ENCODE data around the gene ZNF432. TPM values are rescaled to one million over a fixed set of nuclear protein-coding genes. Genes with fewer than 3 reads are reported as not detected.
"Not testable (repeated sequence)": the region's sequence is repeated elsewhere in the genome, so short reads cannot be mapped to it uniquely, and the experiment has no call there.

The ZNF432 gene
- total RNA-seq, 4 donors from 2014 or later: 8.2 to 20.7 (median 11.2) TPM

DNA sequence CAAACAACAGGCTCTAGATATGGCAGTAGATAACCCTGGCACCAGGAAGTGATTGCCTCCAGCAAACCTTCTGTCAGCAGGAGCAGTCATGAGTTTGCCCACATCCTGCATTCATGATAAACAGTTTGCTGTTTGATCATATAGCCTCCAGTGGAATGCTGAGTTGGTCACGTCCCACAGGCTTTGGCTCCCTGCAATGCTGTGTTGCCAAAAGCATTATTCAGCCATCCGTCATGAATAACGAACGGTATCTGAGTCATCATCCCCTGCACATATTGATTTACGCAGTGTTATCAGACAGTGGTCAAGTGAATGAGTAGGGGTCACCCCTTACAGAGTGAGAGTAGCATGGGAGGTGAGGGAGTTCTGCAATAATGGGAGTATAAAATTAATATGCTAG, 21.9 kb upstream of the ZNF432 start:
- intact Hi-C loops (cut with DNase I; ENCODE audit: low total_unique reads): no loop called here
- no peak for DNase-seq (ENCODE audit: low spot score in 2 of 2)
- 96 to 97% methylated on average over 5 of the region's 5 CpGs for WGBS, 2 donors
- H3K4me3 ChIP-seq (ENCODE audit: low read depth, poor library complexity, severe bottlenecking): no peak overlapping the region
- TF ChIP-seq, protein P1, sequence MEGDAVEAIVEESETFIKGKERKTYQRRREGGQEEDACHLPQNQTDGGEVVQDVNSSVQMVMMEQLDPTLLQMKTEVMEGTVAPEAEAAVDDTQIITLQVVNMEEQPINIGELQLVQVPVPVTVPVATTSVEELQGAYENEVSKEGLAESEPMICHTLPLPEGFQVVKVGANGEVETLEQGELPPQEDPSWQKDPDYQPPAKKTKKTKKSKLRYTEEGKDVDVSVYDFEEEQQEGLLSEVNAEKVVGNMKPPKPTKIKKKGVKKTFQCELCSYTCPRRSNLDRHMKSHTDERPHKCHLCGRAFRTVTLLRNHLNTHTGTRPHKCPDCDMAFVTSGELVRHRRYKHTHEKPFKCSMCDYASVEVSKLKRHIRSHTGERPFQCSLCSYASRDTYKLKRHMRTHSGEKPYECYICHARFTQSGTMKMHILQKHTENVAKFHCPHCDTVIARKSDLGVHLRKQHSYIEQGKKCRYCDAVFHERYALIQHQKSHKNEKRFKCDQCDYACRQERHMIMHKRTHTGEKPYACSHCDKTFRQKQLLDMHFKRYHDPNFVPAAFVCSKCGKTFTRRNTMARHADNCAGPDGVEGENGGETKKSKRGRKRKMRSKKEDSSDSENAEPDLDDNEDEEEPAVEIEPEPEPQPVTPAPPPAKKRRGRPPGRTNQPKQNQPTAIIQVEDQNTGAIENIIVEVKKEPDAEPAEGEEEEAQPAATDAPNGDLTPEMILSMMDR (IDR thresholded peaks at IDR 0.05): no peak
- TF ChIP-seq POLR2A (IDR thresholded peaks at IDR 0.05): no peak

DNA sequence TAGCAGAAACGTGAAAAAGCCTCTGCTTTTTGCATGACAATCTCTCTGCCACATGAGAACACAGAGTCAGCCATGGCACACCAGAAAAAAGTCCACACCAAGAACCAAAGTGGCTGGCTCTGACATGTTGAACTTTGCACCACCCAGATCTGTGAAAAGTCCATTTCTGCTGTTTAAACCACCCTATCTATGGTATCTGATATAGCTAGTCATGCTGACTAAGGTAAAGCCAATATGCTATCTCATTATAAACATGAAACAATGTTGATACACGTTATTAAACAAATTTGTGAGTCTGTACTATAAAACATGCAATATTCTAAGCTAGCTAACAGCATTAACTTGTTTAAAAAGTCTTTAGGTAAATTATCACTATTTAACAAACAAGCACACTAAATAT, 21.0 kb upstream of the ZNF432 start:
- TF ChIP-seq, protein P1 (IDR thresholded peaks at IDR 0.05): no peak
- no peak for TF ChIP-seq POLR2A (IDR thresholded peaks at IDR 0.05)
- WGBS, 2 donors: 94% methylated on average over 2 of the region's 2 CpGs
- DNase-seq (ENCODE audit: low spot score in 2 of 2): no peak
- intact Hi-C loops (cut with DNase I; ENCODE audit: low total_unique reads): no loop called here
- no peak overlapping the region for H3K4me3 ChIP-seq (ENCODE audit: low read depth, poor library complexity, severe bottlenecking)

DNA sequence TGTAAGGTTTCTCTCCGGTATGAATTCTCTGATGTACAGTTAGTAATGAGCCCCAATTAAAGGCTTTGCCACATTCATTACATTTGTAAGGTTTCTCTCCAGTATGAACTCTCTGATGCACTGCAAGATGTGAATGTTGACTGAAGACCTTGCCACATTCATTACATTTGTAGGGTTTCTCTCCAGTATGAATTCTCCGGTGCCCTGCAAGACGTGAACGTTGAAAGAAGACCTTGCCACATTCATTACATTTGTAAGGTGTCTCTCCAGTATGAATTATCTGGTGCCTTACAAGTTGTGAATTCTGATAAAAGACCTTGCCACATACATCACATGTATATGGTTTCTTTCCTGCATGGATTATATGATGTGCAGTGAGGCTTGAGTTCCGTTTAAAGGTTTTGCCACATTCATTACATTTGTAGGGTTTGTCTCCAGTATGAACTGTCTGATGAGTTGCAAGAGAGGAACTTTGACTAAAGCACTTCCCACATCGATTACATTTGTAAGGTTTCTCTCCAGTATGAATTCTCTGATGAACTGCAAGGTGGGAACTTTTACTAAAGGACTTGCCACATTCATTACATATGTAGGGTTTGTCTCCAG, 17.7 kb upstream of the ZNF432 start:
- WGBS, 2 donors: 93% methylated on average over 6 of the region's 6 CpGs
- intact Hi-C loops (cut with DNase I; ENCODE audit: low total_unique reads): no loop called here
- no peak overlapping the region for H3K4me3 ChIP-seq (ENCODE audit: low read depth, poor library complexity, severe bottlenecking)
- no peak for DNase-seq (ENCODE audit: low spot score in 2 of 2)
- TF ChIP-seq POLR2A (IDR thresholded peaks at IDR 0.05): no peak
- TF ChIP-seq, protein P1 (IDR thresholded peaks at IDR 0.05): no peak

DNA sequence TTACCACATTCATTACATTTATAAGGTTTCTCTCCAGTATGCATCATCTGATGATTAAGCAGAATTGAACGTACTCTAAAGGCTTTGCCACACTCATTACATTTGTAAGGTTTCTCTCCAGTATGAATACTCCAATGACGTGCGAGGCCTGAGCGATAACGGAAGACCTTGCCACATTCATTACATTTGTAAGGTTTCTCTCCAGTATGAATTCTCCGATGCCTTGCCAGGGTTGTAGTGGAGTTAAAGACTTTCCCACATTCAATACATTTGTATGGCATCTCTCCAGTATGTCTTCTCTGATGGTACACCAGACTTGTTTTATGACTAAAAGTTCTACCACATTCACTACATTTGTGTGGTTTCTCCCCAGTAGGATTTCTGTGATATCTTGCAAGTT, 16.8 kb upstream of the ZNF432 start:
- WGBS, 2 donors: 97 to 99% methylated on average over 6 of the region's 6 CpGs
- TF ChIP-seq POLR2A (IDR thresholded peaks at IDR 0.05): no peak
- TF ChIP-seq, protein P1 (IDR thresholded peaks at IDR 0.05): no peak
- H3K4me3 ChIP-seq (ENCODE audit: low read depth, poor library complexity, severe bottlenecking): no peak overlapping the region
- DNase-seq (ENCODE audit: low spot score in 2 of 2): no peak
- intact Hi-C loops (cut with DNase I; ENCODE audit: low total_unique reads): no loop called here

DNA sequence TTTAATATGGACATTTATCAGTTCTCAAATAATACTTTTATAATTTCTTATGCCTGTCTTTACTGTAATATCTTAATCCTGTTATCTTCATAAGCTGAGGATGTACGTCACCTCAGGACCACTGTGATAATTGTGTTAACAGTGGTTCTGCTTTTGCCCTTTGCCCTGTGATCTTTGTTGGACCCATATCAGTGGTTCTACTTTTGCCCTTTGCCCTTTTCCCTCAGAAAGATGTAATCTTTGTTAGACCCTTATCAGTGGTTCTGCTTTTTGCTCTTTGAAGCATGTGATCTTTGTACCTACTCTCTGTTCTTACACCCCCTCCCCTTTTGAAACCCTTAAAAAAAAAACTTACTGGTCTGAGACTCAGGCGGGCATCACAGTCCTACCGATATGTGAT, 7.8 kb upstream of the ZNF432 start:
- 93 to 96% methylated on average over 3 of the region's 3 CpGs for WGBS, 2 donors
- not testable (repeated sequence) for DNase-seq (ENCODE audit: low spot score in 2 of 2); H3K4me3 ChIP-seq (ENCODE audit: low read depth, poor library complexity, severe bottlenecking)
- intact Hi-C loops (cut with DNase I; ENCODE audit: low total_unique reads): loop anchor here (2.0 kb wide), 1 partner anchor 20 kb away; no protein-coding TSS in a partner anchor

DNA sequence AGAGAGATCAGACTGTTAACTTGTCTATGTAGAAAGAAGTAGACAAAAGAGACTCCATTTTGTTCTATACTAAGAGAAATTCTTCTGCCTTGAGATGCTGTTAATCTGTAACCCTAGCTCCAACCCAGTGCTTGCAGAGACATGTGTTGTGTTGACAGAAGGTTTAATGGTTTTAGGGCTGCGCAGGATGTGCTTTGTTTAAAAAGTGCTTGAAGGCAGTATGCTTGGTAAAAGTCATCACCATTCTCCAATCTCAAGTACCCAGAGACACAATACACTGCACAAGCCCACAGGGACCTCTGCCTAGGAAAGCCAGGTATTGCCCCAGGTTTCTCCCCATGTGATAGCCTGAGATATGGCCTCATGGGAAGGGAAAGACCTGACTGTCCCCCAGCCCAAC, 3.1 kb upstream of the ZNF432 start:
- H3K4me3 ChIP-seq (ENCODE audit: low read depth, poor library complexity, severe bottlenecking); DNase-seq (ENCODE audit: low spot score in 2 of 2); intact Hi-C loops (cut with DNase I; ENCODE audit: low total_unique reads): not testable (repeated sequence)
- WGBS, 2 donors: 44 to 81% methylated on average over 1 of the region's 1 CpG

DNA sequence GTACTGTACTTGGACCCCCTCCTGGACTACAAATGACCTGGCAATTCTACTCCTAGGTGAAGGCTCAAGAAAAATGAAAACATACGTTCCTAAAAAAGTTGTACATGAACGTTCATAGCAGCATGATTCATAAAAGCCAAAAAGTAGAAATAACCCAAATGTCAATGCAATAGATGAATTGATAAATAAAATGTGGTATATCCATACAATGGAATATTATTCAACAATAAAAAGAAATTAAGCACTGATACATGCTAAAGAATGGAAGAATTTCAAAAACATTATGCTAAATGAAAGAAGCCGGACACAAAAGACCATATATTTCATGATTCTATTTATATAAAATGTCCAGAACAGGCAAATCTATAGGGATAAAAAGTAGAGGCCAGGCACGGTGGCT, 9.5 kb downstream of the ZNF432 start:
- no peak for TF ChIP-seq POLR2A (IDR thresholded peaks at IDR 0.05)
- TF ChIP-seq, protein P1 (IDR thresholded peaks at IDR 0.05): no peak
- intact Hi-C loops (cut with DNase I; ENCODE audit: low total_unique reads): no loop called here
- DNase-seq (ENCODE audit: low spot score in 2 of 2): no peak
- WGBS, 2 donors: 96 to 100% methylated on average over 4 of the region's 4 CpGs
- H3K4me3 ChIP-seq (ENCODE audit: low read depth, poor library complexity, severe bottlenecking): no peak overlapping the region
